PC-3 (cell line): Measurements from ENCODE around the gene ARHGAP24. TPM values are rescaled to one million over a fixed set of nuclear protein-coding genes. Genes with fewer than 3 reads are reported as not detected.

Experiments used
- ATAC-seq: fragments of 200-7000 bp; cut with Tn5 transposase; 2 replicates; pipeline ENCODE4 v1.9.1; 2020; ENCODE audit warnings: mild to moderate bottlenecking, moderate library complexity
- BruUV-seq: library from RNA; stranded (reverse); fragments of 400-500 nt; replicated peaks from 2 replicates; lab custom pipeline; 2021; lab: Mats Ljungman, UMichigan
- CTCF ChIA-PET: fragments of 300-600 bp; sonication (Branson Sonifier 250); formaldehyde crosslinking; loops from one replicate; lab custom pipeline; 2022; ENCODE audit warnings: antibody characterized with exemption; lab: Charles Lee
- POLR2A ChIA-PET: fragments of 300-600 bp; sonication (Branson Sonifier 250); formaldehyde crosslinking; loops from one replicate; lab custom pipeline; 2022; ENCODE audit warnings: antibody characterized with exemption; ENCODE audit not compliant: unreplicated experiment; lab: Charles Lee
- DNase-seq: peaks from one replicate; pipeline ENCODE4 v3.0.0-alpha.2; 2015
- H2AFZ ChIP-seq: fragments of 300-600 bp; sonication (generic); 2 replicates; pipeline ENCODE4 v1.6.0; 2016; ENCODE audit warnings: antibody characterized with exemption, low read length
- H3F3A ChIP-seq: fragments of 300-600 bp; sonication (generic); one replicate; pipeline ENCODE4 v1.6.0; 2017; ENCODE audit warnings: antibody characterized with exemption, low read length, control low read depth, mild to moderate bottlenecking; ENCODE audit not compliant: unreplicated experiment
- H3K27ac ChIP-seq: fragments of 300-600 bp; sonication (generic); 2 replicates; pipeline ENCODE4 v1.5.1; 2016; ENCODE audit warnings: mild to moderate bottlenecking, low read length
- H3K27me3 ChIP-seq: fragments of 300-600 bp; sonication (generic); 2 replicates; pipeline ENCODE4 v1.6.1; 2016; ENCODE audit warnings: low read length, mixed read lengths
- H3K36me3 ChIP-seq: fragments of 300-600 bp; sonication (generic); 2 replicates; pipeline ENCODE4 v1.6.1; 2016; ENCODE audit warnings: low read depth, mixed run types, low read length, mixed read lengths
- H3K4me1 ChIP-seq: fragments of 300-600 bp; sonication (generic); 2 replicates; pipeline ENCODE4 v1.5.1; 2016; ENCODE audit warnings: low read length; ENCODE audit not compliant: insufficient read depth
- H3K4me2 ChIP-seq: fragments of 300-600 bp; sonication (generic); 2 replicates; pipeline ENCODE4 v1.6.0; 2016; ENCODE audit warnings: low read length
- H3K4me3 ChIP-seq: fragments of 300-600 bp; sonication (generic); 2 replicates; pipeline ENCODE4 v1.5.1; 2016; ENCODE audit warnings: mild to moderate bottlenecking, low read length, mixed read lengths
- H3K79me2 ChIP-seq: fragments of 300-600 bp; sonication (generic); 2 replicates; pipeline ENCODE4 v1.6.1; 2017; ENCODE audit warnings: low read length, mixed read lengths
- H3K9ac ChIP-seq: fragments of 300-600 bp; sonication (generic); 2 replicates; pipeline ENCODE4 v1.6.0; 2016; ENCODE audit warnings: mild to moderate bottlenecking, low read length
- H3K9me2 ChIP-seq: fragments of 300-600 bp; sonication (generic); replicated peaks from 2 replicates; pipeline ENCODE4 v1.6.1; 2016; ENCODE audit warnings: mixed run types, low read length, mixed read lengths
- H3K9me3 ChIP-seq: fragments of 300-600 bp; sonication (generic); 2 replicates; pipeline ENCODE4 v1.6.1; 2016; ENCODE audit warnings: low read length, mixed read lengths
- H4K20me1 ChIP-seq: fragments of 300-600 bp; sonication (generic); 2 replicates; pipeline ENCODE4 v1.6.1; 2016; ENCODE audit warnings: low read length, mixed read lengths
- EZH2 ChIP-seq: fragments of 300-600 bp; sonication (generic); IDR thresholded peaks from one replicate; pipeline ENCODE4 v1.6.1; 2017; ENCODE audit warnings: antibody characterized with exemption, mild to moderate bottlenecking, low read length; ENCODE audit not compliant: unreplicated experiment
- EZH2phosphoT487 ChIP-seq: fragments of 300-600 bp; sonication (generic); IDR thresholded peaks from 2 replicates; pipeline ENCODE4 v1.6.1; 2018; ENCODE audit warnings: mild to moderate bottlenecking, antibody characterized with exemption, low read length, borderline replicate concordance
- intact Hi-C: fragments of 100-400 bp; cut with micrococcal nuclease; formaldehyde crosslinking; loops from 2 replicates; pipeline ENCODE4 v1.9.0; 2023
- total RNA-seq: library from RNA; depleted of rRNA; stranded (reverse); fragments of >200 nt; gene quantifications from 2 replicates; pipeline ENCODE4 v1.2.3, GENCODE V29; 2014
- TF ChIP-seq, protein P1 (sequence below): fragments of 300-600 bp; sonication (generic); conservative IDR thresholded peaks from 2 replicates; pipeline ENCODE4 v1.5.1; 2017; ENCODE audit warnings: antibody characterized with exemption, low read depth, mild to moderate bottlenecking, low read length

The ARHGAP24 gene
- total RNA-seq, 1 experiment from 2014 or later, result 7.4 TPM

DNA sequence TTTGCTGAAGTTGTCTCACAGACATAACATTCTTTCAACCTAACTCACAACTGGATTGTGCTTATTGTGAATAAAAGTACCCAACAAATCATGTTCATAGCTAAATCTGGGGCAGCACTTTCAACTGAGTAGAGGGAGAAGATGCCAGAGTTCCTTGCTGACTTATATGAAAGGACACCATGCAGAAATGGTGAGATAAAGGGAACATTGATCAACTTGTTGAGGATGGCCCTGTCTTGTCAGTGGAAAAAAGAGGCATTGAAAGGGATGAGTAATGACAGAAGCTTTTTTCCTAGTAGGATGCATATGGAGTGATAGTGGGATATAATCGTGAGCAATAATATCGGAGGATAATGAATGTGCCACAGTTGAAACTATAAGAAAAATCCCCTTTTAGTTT is 221.7 kb downstream of the ARHGAP24 start:
- Histone ChIP-seq H3K27me3 (no peaks in the 10 kb centered on the region), H2AFZ (no peak overlapping the region), H4K20me1 (no peaks in the 10 kb centered on the region), H3K9me3 (no peaks in the 10 kb centered on the region), H3K4me2 (no peak overlapping the region), H3K4me3 (no peak overlapping the region), H3K9me2 (no peaks in the 10 kb centered on the region), H3K9ac (no peak overlapping the region), H3K36me3 (no peaks in the 10 kb centered on the region), H3K27ac (no peak overlapping the region), H3F3A (no peaks in the 10 kb centered on the region), H3K4me1 (no peaks in the 10 kb centered on the region), H3K79me2 (no peaks in the 10 kb centered on the region)
- CTCF ChIA-PET, result no interaction called here
- no peak for DNase-seq
- intact Hi-C loops, result no loop called here
- POLR2A ChIA-PET, result interaction anchor here (0.7 kb wide), 1 partner anchor 34 kb away, joined by 6 read pairs; no protein-coding TSS in a partner anchor
- TF ChIP-seq EZH2, result no peak
- TF ChIP-seq EZH2phosphoT487, result no peak
- TF ChIP-seq, protein P1, sequence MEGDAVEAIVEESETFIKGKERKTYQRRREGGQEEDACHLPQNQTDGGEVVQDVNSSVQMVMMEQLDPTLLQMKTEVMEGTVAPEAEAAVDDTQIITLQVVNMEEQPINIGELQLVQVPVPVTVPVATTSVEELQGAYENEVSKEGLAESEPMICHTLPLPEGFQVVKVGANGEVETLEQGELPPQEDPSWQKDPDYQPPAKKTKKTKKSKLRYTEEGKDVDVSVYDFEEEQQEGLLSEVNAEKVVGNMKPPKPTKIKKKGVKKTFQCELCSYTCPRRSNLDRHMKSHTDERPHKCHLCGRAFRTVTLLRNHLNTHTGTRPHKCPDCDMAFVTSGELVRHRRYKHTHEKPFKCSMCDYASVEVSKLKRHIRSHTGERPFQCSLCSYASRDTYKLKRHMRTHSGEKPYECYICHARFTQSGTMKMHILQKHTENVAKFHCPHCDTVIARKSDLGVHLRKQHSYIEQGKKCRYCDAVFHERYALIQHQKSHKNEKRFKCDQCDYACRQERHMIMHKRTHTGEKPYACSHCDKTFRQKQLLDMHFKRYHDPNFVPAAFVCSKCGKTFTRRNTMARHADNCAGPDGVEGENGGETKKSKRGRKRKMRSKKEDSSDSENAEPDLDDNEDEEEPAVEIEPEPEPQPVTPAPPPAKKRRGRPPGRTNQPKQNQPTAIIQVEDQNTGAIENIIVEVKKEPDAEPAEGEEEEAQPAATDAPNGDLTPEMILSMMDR, result no peak
- ATAC-seq, result no peak
- no TSS peak for BruUV-seq

DNA sequence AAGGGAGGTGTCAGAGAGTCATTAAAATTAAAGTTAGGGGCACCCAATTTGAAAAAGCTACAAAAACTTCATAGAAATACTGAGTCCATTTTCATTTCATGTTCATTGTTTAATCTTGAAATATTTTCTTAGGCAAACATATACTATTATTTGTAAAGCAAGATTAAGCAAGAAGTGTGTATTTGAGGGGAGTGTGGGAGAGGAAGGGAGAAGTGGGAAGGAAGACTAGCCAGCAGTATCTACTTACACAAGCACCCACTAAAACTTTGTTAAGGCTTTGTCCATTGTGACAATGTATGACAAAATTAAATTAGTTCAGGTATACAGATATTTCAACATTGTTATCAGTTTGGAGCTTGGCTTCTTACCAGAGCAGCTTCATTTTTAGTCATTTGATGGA is 222.9 kb downstream of the ARHGAP24 start:
- POLR2A ChIA-PET, result no interaction called here
- no TSS peak for BruUV-seq
- ATAC-seq (no peak), DNase-seq (no peak)
- Histone ChIP-seq H3F3A (no peaks in the 10 kb centered on the region), H3K27ac (no peak overlapping the region), H3K9me2 (no peaks in the 10 kb centered on the region), H4K20me1 (no peaks in the 10 kb centered on the region), H3K4me1 (no peaks in the 10 kb centered on the region), H3K27me3 (no peaks in the 10 kb centered on the region), H3K4me2 (no peak overlapping the region), H3K9ac (no peak overlapping the region), H3K4me3 (no peak overlapping the region), H2AFZ (no peak overlapping the region), H3K9me3 (no peaks in the 10 kb centered on the region), H3K36me3 (no peaks in the 10 kb centered on the region), H3K79me2 (no peaks in the 10 kb centered on the region)
- intact Hi-C loops, result no loop called here
- TF ChIP-seq EZH2phosphoT487, result no peak
- TF ChIP-seq, protein P1, result no peak
- TF ChIP-seq EZH2, result no peak
- CTCF ChIA-PET, result no interaction called here

DNA sequence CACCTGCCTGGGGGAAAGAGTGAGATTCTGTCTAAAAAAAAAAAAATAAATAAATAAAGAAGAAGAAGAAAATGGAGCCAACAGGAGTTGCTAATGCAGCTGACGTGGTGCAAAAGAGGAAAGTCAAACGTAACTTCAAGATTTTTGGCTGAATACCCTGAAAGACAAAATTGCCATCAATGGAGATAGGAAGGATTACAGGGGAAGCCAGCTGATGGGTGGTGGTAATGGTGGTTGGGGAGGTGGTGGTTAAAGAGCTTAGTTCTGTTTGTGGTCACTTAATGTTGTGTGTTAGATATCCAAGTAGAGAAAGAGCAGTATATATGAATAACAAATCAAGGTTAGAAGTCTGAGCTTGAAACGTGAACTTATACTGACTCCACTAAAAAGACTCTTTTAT is 225.4 kb downstream of the ARHGAP24 start:
- Histone ChIP-seq H3K9me3 (no peaks in the 10 kb centered on the region), H3K4me2 (no peak overlapping the region), H3F3A (no peaks in the 10 kb centered on the region), H3K9me2 (no peaks in the 10 kb centered on the region), H4K20me1 (no peaks in the 10 kb centered on the region), H3K36me3 (no peaks in the 10 kb centered on the region), H3K4me3 (no peak overlapping the region), H3K9ac (no peak overlapping the region), H3K4me1 (no peaks in the 10 kb centered on the region), H3K27me3 (no peaks in the 10 kb centered on the region), H3K27ac (no peak overlapping the region), H3K79me2 (no peaks in the 10 kb centered on the region), H2AFZ (no peak overlapping the region)
- ChIA-PET CTCF (no interaction called here), POLR2A (no interaction called here)
- TF ChIP-seq EZH2 (no peak), EZH2phosphoT487 (no peak)
- TF ChIP-seq, protein P1, result no peak
- ATAC-seq, result no peak
- DNase-seq, result no peak
- BruUV-seq, result no TSS peak
- intact Hi-C loops, result no loop called here
